Right atrium auricular region (tissue), 2 donors: ENCODE results near the gene CCDC51. TPM values are rescaled to one million over a fixed set of nuclear protein-coding genes. Genes with fewer than 3 reads are reported as not detected.

Source experiments
- DNase-seq: peaks from one replicate; pipeline ENCODE4 v3.0.0-alpha.2; 2019; ENCODE audit warnings: low spot score
- H3K27ac ChIP-seq, 2 donors: fragments of 200-600 bp; sonication (generic); 1 replicate in 1 of 2; 2 replicates in 1 of 2; pipeline ENCODE4 v1.5.1; 2016 to 2019
- H3K27me3 ChIP-seq, 2 donors: fragments of 200-600 bp; sonication (generic); one replicate each; pipeline versions ENCODE4 v1.5.1 to v1.6.0; 2017 to 2019
- H3K36me3 ChIP-seq: fragments of 200-600 bp; sonication (generic); one replicate; pipeline ENCODE4 v1.5.1; 2016
- H3K4me1 ChIP-seq, 2 donors: fragments of 200-600 bp; sonication (generic); one replicate each; pipeline versions ENCODE4 v1.5.1 to v1.6.0; 2017 to 2019
- H3K4me3 ChIP-seq, 2 donors: fragments of 200-600 bp; sonication (generic); 1 replicate in 1 of 2; 2 replicates in 1 of 2; pipeline ENCODE4 v1.5.1; 2017 to 2019; ENCODE audit warnings: mild to moderate bottlenecking in 1 of 2, moderate library complexity in 1 of 2
- H3K9me3 ChIP-seq, 2 donors: fragments of 200-600 bp; sonication (generic); one replicate each; pipeline ENCODE4 v1.5.1; 2019
- total RNA-seq, 2 donors: library from RNA; depleted of rRNA; stranded (reverse); fragments of >200 nt; gene quantifications; one replicate each; pipeline ENCODE4 v1.1.0, GENCODE V29; 2016
- TF ChIP-seq, protein P1 (sequence below), 2 donors: fragments of 200-600 bp; sonication (generic); IDR thresholded peaks; one replicate each; pipeline ENCODE4 v1.5.1; 2019; ENCODE audit warnings: antibody characterized with exemption in 2 of 2

The CCDC51 gene
- total RNA-seq, 2 donors from 2014 or later = 8.4 to 9.2 TPM

DNA sequence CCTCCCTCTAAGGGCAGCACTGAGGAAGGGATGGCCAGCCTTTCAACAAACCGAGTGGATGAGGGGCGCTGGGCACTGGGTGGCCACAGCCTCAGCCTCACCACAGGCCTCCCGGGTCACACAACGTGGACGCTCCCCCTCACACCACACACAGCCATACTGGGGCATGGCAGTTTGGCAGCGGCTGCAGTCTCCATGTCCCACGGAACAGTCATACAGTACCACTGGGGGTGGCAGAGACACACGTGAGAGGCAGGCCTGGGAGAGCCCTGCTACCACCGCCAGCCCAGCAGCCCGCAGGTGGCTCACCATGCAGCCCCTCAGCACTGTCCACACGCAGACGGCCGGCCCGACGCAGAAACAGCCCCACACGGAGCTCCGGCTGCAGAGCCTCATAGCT is 21.8 kb downstream of the CCDC51 start:
- Histone ChIP-seq H3K36me3 (peaks cover 60% of the 10 kb centered on the region), H3K27ac (no peak overlapping the region), H3K4me3 (no peak overlapping the region), H3K27me3 (no peaks in the 10 kb centered on the region), H3K4me1 (peaks cover 0 to 26% of the 10 kb centered on the region in 2 donors), H3K9me3 (no peaks in the 10 kb centered on the region)
- no peak for DNase-seq
- TF ChIP-seq, protein P1, sequence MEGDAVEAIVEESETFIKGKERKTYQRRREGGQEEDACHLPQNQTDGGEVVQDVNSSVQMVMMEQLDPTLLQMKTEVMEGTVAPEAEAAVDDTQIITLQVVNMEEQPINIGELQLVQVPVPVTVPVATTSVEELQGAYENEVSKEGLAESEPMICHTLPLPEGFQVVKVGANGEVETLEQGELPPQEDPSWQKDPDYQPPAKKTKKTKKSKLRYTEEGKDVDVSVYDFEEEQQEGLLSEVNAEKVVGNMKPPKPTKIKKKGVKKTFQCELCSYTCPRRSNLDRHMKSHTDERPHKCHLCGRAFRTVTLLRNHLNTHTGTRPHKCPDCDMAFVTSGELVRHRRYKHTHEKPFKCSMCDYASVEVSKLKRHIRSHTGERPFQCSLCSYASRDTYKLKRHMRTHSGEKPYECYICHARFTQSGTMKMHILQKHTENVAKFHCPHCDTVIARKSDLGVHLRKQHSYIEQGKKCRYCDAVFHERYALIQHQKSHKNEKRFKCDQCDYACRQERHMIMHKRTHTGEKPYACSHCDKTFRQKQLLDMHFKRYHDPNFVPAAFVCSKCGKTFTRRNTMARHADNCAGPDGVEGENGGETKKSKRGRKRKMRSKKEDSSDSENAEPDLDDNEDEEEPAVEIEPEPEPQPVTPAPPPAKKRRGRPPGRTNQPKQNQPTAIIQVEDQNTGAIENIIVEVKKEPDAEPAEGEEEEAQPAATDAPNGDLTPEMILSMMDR (IDR thresholded peaks at IDR 0.05) = no peak

DNA sequence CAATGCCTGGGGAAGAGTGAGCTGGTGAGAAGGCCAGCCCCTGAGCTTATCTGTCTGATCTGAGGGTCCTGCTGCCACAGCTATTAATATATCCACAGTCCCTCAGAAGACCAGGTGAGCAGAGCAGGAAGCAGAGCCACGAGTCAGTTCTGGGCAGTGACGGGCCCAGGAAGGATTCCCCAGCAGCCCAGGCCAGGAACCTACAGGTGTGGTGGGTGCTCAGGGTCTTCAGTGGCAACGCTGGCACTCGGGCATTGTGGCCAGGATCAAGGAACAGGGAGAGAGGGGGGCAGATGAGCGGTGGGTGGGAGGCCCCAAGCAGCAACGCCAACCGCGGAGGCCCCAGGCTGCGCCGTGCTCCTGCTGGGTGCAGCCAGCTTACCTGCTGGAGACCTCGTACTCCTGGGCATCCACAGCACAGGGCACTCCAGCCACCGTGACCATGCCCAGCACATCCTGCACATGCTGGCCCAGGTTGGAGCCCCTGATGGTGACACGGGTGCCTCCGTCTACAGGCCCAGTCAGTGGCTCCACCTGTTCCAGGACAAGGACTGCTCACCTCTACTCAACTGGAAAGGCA is 22.3 kb downstream of the CCDC51 start:
- no peaks in the 10 kb centered on the region for H3K9me3 ChIP-seq
- no peaks in the 10 kb centered on the region for H3K27me3 ChIP-seq
- H3K4me3 ChIP-seq = no peak overlapping the region
- H3K4me1 ChIP-seq = peaks cover 0 to 21% of the 10 kb centered on the region in 2 donors
- no peak overlapping the region for H3K27ac ChIP-seq
- DNase-seq = no peak
- H3K36me3 ChIP-seq = peaks cover 65% of the 10 kb centered on the region
- TF ChIP-seq, protein P1 (IDR thresholded peaks at IDR 0.05) = no peak

DNA sequence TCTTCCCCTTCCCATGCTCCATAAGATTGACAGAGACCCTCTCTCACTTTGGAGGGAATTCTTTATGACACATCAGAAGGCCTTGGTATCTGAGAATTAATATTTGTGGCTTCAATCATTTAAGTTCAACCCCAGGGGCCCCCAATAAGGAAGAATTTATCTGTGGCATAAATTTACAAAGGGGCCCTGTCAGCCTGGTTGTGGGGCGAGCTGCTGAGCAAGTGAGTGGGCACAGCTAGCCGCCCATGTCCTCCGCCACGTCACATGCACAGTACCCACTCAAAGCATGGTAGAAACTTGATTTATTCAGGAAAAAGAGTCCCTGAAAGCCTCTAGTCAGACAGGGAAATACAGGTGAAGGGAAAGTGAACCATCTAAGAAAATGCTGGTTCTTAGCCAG is 23.4 kb downstream of the CCDC51 start:
- DNase-seq = no peak
- Histone ChIP-seq H3K27me3 (no peaks in the 10 kb centered on the region), H3K4me3 (no peak overlapping the region), H3K27ac (no peak overlapping the region), H3K4me1 (peaks cover 0 to 10% of the 10 kb centered on the region in 2 donors), H3K36me3 (peaks cover 76% of the 10 kb centered on the region), H3K9me3 (no peaks in the 10 kb centered on the region)
- TF ChIP-seq, protein P1 (IDR thresholded peaks at IDR 0.05) = no peak

DNA sequence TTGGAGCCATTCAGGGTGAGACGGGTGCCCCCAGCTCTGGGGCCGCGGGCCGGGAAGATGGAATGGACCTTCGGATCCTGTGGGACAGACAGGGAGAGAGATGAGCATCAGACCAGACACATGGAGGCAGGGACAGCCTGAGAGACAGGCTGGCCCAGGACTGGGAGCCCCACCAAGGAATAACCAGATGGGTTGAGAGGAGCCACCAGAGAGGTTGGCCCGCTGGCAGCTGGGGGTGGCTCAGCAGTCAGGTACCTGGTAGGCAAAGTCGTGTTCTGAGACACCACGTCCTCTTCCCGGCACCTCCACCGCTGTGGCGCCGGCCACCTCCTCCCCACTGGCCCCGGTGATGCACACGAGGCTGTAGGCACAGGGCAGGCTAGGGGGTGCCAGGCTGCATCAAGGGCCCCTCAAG is 23.8 kb downstream of the CCDC51 start:
- H3K27me3 ChIP-seq = no peaks in the 10 kb centered on the region
- no peak overlapping the region for H3K4me3 ChIP-seq
- DNase-seq = no peak
- peaks cover 80% of the 10 kb centered on the region for H3K36me3 ChIP-seq
- TF ChIP-seq, protein P1 (IDR thresholded peaks at IDR 0.05) = no peak
- H3K27ac ChIP-seq = no peak overlapping the region
- H3K9me3 ChIP-seq = no peaks in the 10 kb centered on the region
- H3K4me1 ChIP-seq = peaks cover 0 to 6% of the 10 kb centered on the region in 2 donors

DNA sequence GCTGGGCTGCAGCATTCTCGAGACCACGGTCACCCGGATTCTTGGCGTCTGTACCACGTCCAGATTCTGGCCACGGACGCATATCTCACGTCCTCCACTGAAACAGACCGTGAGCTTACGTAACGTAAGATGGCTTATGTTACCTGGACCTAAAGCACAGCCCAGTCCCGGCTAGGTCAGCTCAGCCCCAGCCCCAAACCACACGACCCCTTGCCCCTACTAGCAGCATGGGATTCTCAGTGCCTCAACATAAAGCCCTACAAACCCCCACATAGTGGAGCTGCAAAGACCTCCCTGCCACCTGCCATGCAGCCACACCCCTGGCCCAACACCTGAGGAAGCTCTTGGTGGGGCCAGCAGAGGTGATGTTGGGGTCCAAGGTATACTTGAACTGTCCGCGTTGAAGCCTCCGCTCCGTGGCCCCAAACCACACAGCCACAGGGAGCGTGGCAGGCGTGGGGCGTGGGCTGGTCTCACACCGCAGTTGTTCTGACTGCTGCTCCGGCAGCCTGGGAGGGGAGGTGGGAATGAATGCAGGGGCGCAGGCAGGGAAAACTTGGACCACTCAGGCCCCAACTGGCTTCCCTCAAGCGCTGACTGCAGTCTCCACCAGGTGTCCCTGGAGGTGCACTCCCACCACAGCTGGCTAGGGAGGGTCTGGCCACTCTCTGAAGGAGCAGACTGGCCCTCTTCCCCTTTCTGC is 24.5 kb downstream of the CCDC51 start:
- no peaks in the 10 kb centered on the region for H3K9me3 ChIP-seq
- no peaks in the 10 kb centered on the region for H3K4me1 ChIP-seq
- peaks cover 87% of the 10 kb centered on the region for H3K36me3 ChIP-seq
- H3K27ac ChIP-seq = no peak overlapping the region
- DNase-seq = no peak
- no peak overlapping the region for H3K4me3 ChIP-seq
- TF ChIP-seq, protein P1 (IDR thresholded peaks at IDR 0.05) = no peak
- H3K27me3 ChIP-seq = no peaks in the 10 kb centered on the region
